K562 (cell line): Measurements from ENCODE around the gene MED15. TPM values are rescaled to one million over a fixed set of nuclear protein-coding genes. Genes with fewer than 3 reads are reported as not detected.
"Not testable (repeated sequence)": the region's sequence is repeated elsewhere in the genome, so short reads cannot be mapped to it uniquely, and the experiment has no call there.

Source experiments
- ATAC-seq: fragments of 200-7000 bp; cut with Tn5 transposase; 3 replicates; pipeline ENCODE4 v1.9.1; 2020; ENCODE audit warnings: moderate library complexity
- BruUV-seq: library from RNA; stranded (reverse); fragments of 400-500 nt; replicated peaks from 2 replicates; lab custom pipeline; 2021; lab: Mats Ljungman, UMichigan
- CTCF ChIA-PET: fragments of 300-600 bp; formaldehyde crosslinking; extraction: SDS; loops from one replicate; lab custom pipeline; 2021; ENCODE audit warnings: low intra/inter-chr PET ratio; lab: Yijun Ruan, JAX
- POLR2A ChIA-PET: fragments of 300-600, 350-650 bp; sonication (Branson Sonifier 250); formaldehyde crosslinking; extraction: SDS; loops from one replicate; lab custom pipeline; 2021; ENCODE audit warnings: antibody characterized with exemption, inconsistent platforms; lab: Yijun Ruan, JAX
- DNase-seq, 4 experiments: peaks; one replicate each; pipeline versions ENCODE4 v3.0.0 to v3.0.0-alpha.2; 2011 to 2018; ENCODE audit warnings: low spot score in 3 of 4, mixed read lengths in 3 of 4; ENCODE audit errors: extremely low read depth in 1 of 4
- FAIRE-seq: peaks from 2 replicates; lab custom pipeline; 2011; peaks lifted over from hg19 to GRCh38; lab: Jason Lieb, UNC
- H2AFZ ChIP-seq: 2 replicates; pipeline ENCODE4 v1.6.0; 2011; ENCODE audit warnings: low read depth, low read length, control low read depth, inconsistent platforms
- H3K27ac ChIP-seq: fragments of 200-600 bp; 3 replicates; pipeline ENCODE4 v1.8.0; 2011; ENCODE audit warnings: low read depth, mild to moderate bottlenecking, control low read depth, inconsistent platforms, low read length, moderate library complexity, mixed read lengths; ENCODE audit errors: extremely low read depth
- H3K27me3 ChIP-seq, 2 experiments: fragments of 300-600 bp in 1 of 2; 2 replicates in 1 of 2; 3 replicates in 1 of 2; pipeline versions ENCODE4 v1.6.0 to v1.8.0; 2011; ENCODE audit warnings: inconsistent platforms in 2 of 2, low read length in 2 of 2, mild to moderate bottlenecking in 1 of 2, mixed read lengths in 1 of 2, moderate library complexity in 1 of 2; ENCODE audit not compliant: control insufficient read depth in 2 of 2, insufficient read depth in 2 of 2
- H3K36me3 ChIP-seq: fragments of 300-600 bp; 3 replicates; pipeline ENCODE4 v1.8.0; 2011; ENCODE audit warnings: mild to moderate bottlenecking, low read length, inconsistent platforms; ENCODE audit not compliant: control insufficient read depth, insufficient read depth
- H3K4me1 ChIP-seq, 2 experiments: fragments of 200-600 bp in 1 of 2; replicated peaks in 1 of 2; 2 replicates in 1 of 2; 3 replicates in 1 of 2; pipeline versions ENCODE4 v1.5.1 to v1.8.0; 2011; ENCODE audit warnings: inconsistent platforms in 2 of 2, low read length in 2 of 2, mild to moderate bottlenecking in 1 of 2, mixed read lengths in 1 of 2, moderate library complexity in 1 of 2; ENCODE audit not compliant: control insufficient read depth in 2 of 2, insufficient read depth in 2 of 2
- H3K4me2 ChIP-seq: 2 replicates; pipeline ENCODE4 v1.6.1; 2011; ENCODE audit warnings: low read length, control low read depth, inconsistent platforms, mixed read lengths; ENCODE audit not compliant: insufficient read depth
- H3K4me3 ChIP-seq: fragments of 200-600 bp; sonication (generic), shearing (Covaris generic); 2 replicates; pipeline ENCODE4 v1.5.1; 2016; ENCODE audit warnings: control low read depth, inconsistent platforms
- H3K79me2 ChIP-seq: fragments of 200-600 bp; 3 replicates; pipeline ENCODE4 v1.8.0; 2011; ENCODE audit warnings: low read length, inconsistent platforms; ENCODE audit not compliant: control insufficient read depth, insufficient read depth
- H3K9ac ChIP-seq, 2 experiments: 2 replicates each; pipeline versions ENCODE4 v1.6.0 to v1.6.1; 2011; ENCODE audit warnings: low read depth in 2 of 2, low read length in 2 of 2, control low read depth in 1 of 2, inconsistent platforms in 1 of 2, mild to moderate bottlenecking in 1 of 2, mixed read lengths in 1 of 2; ENCODE audit not compliant: insufficient read depth in 1 of 2
- H3K9me1 ChIP-seq: one replicate; pipeline ENCODE4 v1.6.0; 2011; ENCODE audit warnings: inconsistent platforms, mild to moderate bottlenecking, low read length, moderate library complexity; ENCODE audit not compliant: control insufficient read depth, insufficient read depth
- H3K9me3 ChIP-seq: replicated peaks from 2 replicates; pipeline ENCODE4 v1.5.1; 2011; ENCODE audit warnings: low read depth, low read length, inconsistent platforms; ENCODE audit not compliant: control insufficient read depth, insufficient read depth
- H4K20me1 ChIP-seq: replicated peaks from 2 replicates; pipeline ENCODE4 v1.6.1; 2011; ENCODE audit warnings: low read length, inconsistent platforms, mixed read lengths; ENCODE audit not compliant: control insufficient read depth, insufficient read depth
- ARHGAP35 ChIP-seq: fragments of 450-650 bp; IDR thresholded peaks from 2 replicates; pipeline ENCODE4 v1.6.1; 2018; ENCODE audit not compliant: partially characterized antibody
- ARID2 ChIP-seq: fragments of 450-650 bp; IDR thresholded peaks from 2 replicates; pipeline ENCODE4 v1.6.1; 2017; ENCODE audit warnings: antibody characterized with exemption, mild to moderate bottlenecking
- BRCA1 ChIP-seq, 2 experiments: fragments of 450-650 bp in 1 of 2; sonication (generic) in 1 of 2; formaldehyde crosslinking in 1 of 2; IDR thresholded peaks; 2 replicates each; pipeline versions ENCODE4 v1.5.0 to v1.6.1; 2017 to 2020; ENCODE audit warnings: mild to moderate bottlenecking in 1 of 2, missing genetic modification reagents in 1 of 2
- HMG20B ChIP-seq: fragments of 250-450 bp; sonication (Bioruptor Pico); IDR thresholded peaks from 2 replicates; pipeline ENCODE4 v1.5.0; 2021; ENCODE audit warnings: mild to moderate bottlenecking
- IRF2 ChIP-seq: sonication (generic); formaldehyde crosslinking; IDR thresholded peaks from 2 replicates; pipeline ENCODE4 v1.8.1; 2022; ENCODE audit warnings: mild to moderate bottlenecking, missing genetic modification reagents
- MCM7 ChIP-seq, 2 experiments: fragments of 450-650 bp; IDR thresholded peaks; 2 replicates each; pipeline ENCODE4 v1.6.1; 2016 to 2018
- MTA1 ChIP-seq: fragments of 450-650 bp; IDR thresholded peaks from 2 replicates; pipeline ENCODE4 v1.6.1; 2017; ENCODE audit warnings: borderline replicate concordance
- PHF21A ChIP-seq: fragments of 450-650 bp; IDR thresholded peaks from 2 replicates; pipeline ENCODE4 v1.6.1; 2017; ENCODE audit warnings: low read depth, borderline replicate concordance
- STAG1 ChIP-seq: sonication (generic); formaldehyde crosslinking; IDR thresholded peaks from 2 replicates; pipeline ENCODE4 v1.5.0; 2020; ENCODE audit warnings: missing genetic modification reagents, borderline replicate concordance
- TEAD4 ChIP-seq, 2 experiments: sonication (generic) in 1 of 2; formaldehyde crosslinking in 1 of 2; IDR thresholded peaks; 2 replicates each; pipeline versions ENCODE4 v1.6.1 to v1.8.0; 2012 to 2022; ENCODE audit warnings: borderline replicate concordance in 1 of 2, inconsistent platforms in 1 of 2, low read length in 1 of 2, mild to moderate bottlenecking in 1 of 2, missing genetic modification reagents in 1 of 2
- ZC3H4 ChIP-seq: sonication (generic); formaldehyde crosslinking; IDR thresholded peaks from 2 replicates; pipeline ENCODE4 v1.9.0; 2021; ENCODE audit warnings: missing genetic modification reagents, borderline replicate concordance
- ZNF512 ChIP-seq: IDR thresholded peaks from 2 replicates; pipeline ENCODE4 v1.6.1; 2016; ENCODE audit warnings: missing genetic modification characterization, missing compliant biosample characterization
- WGBS: fragments of 100-300 bp; shearing (Covaris generic); methylation state at CpG from one replicate; pipeline ENCODE4 v1.1.6; 2016; ENCODE audit warnings: low coverage, mixed read lengths; ENCODE audit not compliant: insufficient coverage; ENCODE audit errors: missing lambda C conversion rate; 5-methylcytosine and 5-hydroxymethylcytosine counted together
- in situ Hi-C: fragments of 300-500 bp; cut with MboI; formaldehyde crosslinking; loops from 4 replicates; pipeline ENCODE4 v1.15.0; 2018; ENCODE audit warnings: inconsistent platforms, mixed read lengths
- intact Hi-C: fragments of 100-400 bp; cut with micrococcal nuclease; formaldehyde crosslinking; loops from 2 replicates; pipeline ENCODE4 v1.14.2; 2022
- polyA plus RNA-seq, 8 experiments: library from polyadenylated mRNA; depleted of rRNA in 4 of 8; stranded (reverse) in 5 of 8; unstranded in 3 of 8; fragments of >200 nt; fragmentation: Nextera tagmentation in 2 of 8; fragmentation: Illumina TruSeq in 1 of 8; extraction: Ambion mirVana in 2 of 8; extraction: Trizol in 1 of 8; gene quantifications; 2 replicates each; pipeline versions ENCODE4 v1.2.1 to v1.2.3, GENCODE V29; 2011 to 2014; ENCODE audit warnings: inconsistent platforms in 1 of 8, missing spikeins in 1 of 8
- total RNA-seq, 7 experiments: library from RNA; depleted of rRNA in 6 of 7; stranded (reverse); fragments of >200 nt in 6 of 7; fragmentation: Illumina TruSeq in 2 of 7; extraction: Trizol in 2 of 7; gene quantifications; 2 replicates each; pipeline versions ENCODE4 v1.2.1 to v1.2.3, GENCODE V29; 2011 to 2021; ENCODE audit warnings: low replicate concordance in 1 of 7

MED15 gene
- total and polyA plus RNA-seq, 9 of the 15 experiments (the other 6 are each of a cell fraction or from before 2014, with no cell fraction given) = 4.0 to 271 (median 60.1) TPM

GRCh38 chr22:20594038-20594437, 86.6 kb downstream of the MED15 start (continued):
- peak; percentile 52; the same call in 1 of the 2 replicates for TF ChIP-seq ARID2
- peak; percentile 23; the same call in 1 of the 2 replicates for TF ChIP-seq MTA1
- peak; percentile 43 for TF ChIP-seq ARHGAP35
- TF ChIP-seq PHF21A = peak; percentile 33; the same call in 1 of the 2 replicates
- 0 out of 2 replicates have a peak, but pooled peaks have one; percentile 28 for TF ChIP-seq HMG20B

DNA sequence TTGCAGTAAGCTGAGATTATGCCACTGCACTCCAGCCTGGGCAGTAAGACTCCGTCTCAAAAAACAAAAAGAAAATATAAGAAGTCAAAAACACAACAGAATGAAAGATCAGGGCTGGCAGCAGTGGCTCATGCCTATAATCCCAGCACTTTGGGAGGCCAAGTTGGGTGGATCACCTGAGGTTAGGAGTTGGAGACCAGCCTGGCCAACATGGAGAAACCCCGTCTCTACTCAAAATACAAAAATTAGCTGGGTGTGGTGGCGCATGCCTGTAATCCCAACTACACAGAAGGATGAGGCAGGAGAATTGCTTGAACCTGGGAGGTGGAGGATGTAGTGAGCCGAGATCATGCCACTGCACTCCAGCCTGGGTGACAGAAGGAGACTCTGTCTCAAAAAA, 87.1 kb downstream of the MED15 start:
- in situ Hi-C loops; H3K79me2 ChIP-seq; FAIRE-seq; DNase-seq; H3K9ac ChIP-seq; BruUV-seq; H3K27ac ChIP-seq; CTCF ChIA-PET; H3K4me2 ChIP-seq; ATAC-seq; H3K9me3 ChIP-seq; H3K4me3 ChIP-seq; H3K9me1 ChIP-seq; intact Hi-C loops; H2AFZ ChIP-seq; H3K36me3 ChIP-seq; TF ChIP-seq TEAD4 (IDR thresholded peaks at IDR 0.05; ENCODE audit: low read length); BRCA1 (IDR thresholded peaks at IDR 0.05): not testable (repeated sequence)
- Histone ChIP-seq H3K4me1 (peaks cover 0 to 15% of the 10 kb centered on the region in 2 experiments; a peak in 2 of 5 replicates), H4K20me1 (peaks cover 21% of the 10 kb centered on the region; the same call in 1 of the 2 replicates), H3K27me3 (peaks cover 35 to 65% of the 10 kb centered on the region in 2 experiments)
- TF ChIP-seq TEAD4 (CRISPR knock-in tag; IDR thresholded peaks at IDR 0.05; ENCODE audit: borderline replicate concordance) (peak; percentile 69; the same call in 1 of the 2 replicates), IRF2 (CRISPR knock-in tag) (peak; percentile 67; the same call in 1 of the 2 replicates), ZNF512 (0 out of 2 replicates have a peak, but pooled peaks have one; percentile 3), STAG1 (CRISPR knock-in tag) (0 out of 2 replicates have a peak, but pooled peaks have one; percentile 17), BRCA1 (CRISPR knock-in tag; IDR thresholded peaks at IDR 0.05) (peak; percentile 25; the same call in 1 of the 2 replicates), MCM7 (IDR thresholded peaks at IDR 0.05) (peak; percentile 45 to 95; a peak in 1 of 4 replicates), ZC3H4 (CRISPR knock-in tag) (0 out of 2 replicates have a peak, but pooled peaks have one; percentile 73)
- POLR2A ChIA-PET = interaction anchor here (0.6 to 8.8 kb wide), 9 partner anchors 9 to 1637 kb away, joined by 3 to 96 read pairs (median 3); no protein-coding TSS in a partner anchor
- WGBS = under 1% methylated on average over 4 of the region's 4 CpGs
